K562 (cell line): ENCODE measurements around the gene PDZRN3. TPM values are rescaled to one million over a fixed set of nuclear protein-coding genes. Genes with fewer than 3 reads are reported as not detected.

ENCODE experiments used
- ATAC-seq: fragments of 200-7000 bp; cut with Tn5 transposase; 3 replicates; pipeline ENCODE4 v1.9.1; 2020; ENCODE audit warnings: moderate library complexity
- BruUV-seq: library from RNA; stranded (reverse); fragments of 400-500 nt; replicated peaks from 2 replicates; lab custom pipeline; 2021; lab: Mats Ljungman, UMichigan
- CTCF ChIA-PET: fragments of 300-600 bp; formaldehyde crosslinking; extraction: SDS; loops from one replicate; lab custom pipeline; 2021; ENCODE audit warnings: low intra/inter-chr PET ratio; lab: Yijun Ruan, JAX
- POLR2A ChIA-PET: fragments of 300-600, 350-650 bp; sonication (Branson Sonifier 250); formaldehyde crosslinking; extraction: SDS; loops from one replicate; lab custom pipeline; 2021; ENCODE audit warnings: antibody characterized with exemption, inconsistent platforms; lab: Yijun Ruan, JAX
- DNase-seq, 4 experiments: peaks; one replicate each; pipeline versions ENCODE4 v3.0.0 to v3.0.0-alpha.2; 2011 to 2018; ENCODE audit warnings: low spot score in 3 of 4, mixed read lengths in 3 of 4; ENCODE audit errors: extremely low read depth in 1 of 4
- FAIRE-seq: peaks from 2 replicates; lab custom pipeline; 2011; peaks lifted over from hg19 to GRCh38; lab: Jason Lieb, UNC
- H2AFZ ChIP-seq: 2 replicates; pipeline ENCODE4 v1.6.0; 2011; ENCODE audit warnings: low read depth, low read length, control low read depth, inconsistent platforms
- H3K27ac ChIP-seq: fragments of 200-600 bp; 3 replicates; pipeline ENCODE4 v1.8.0; 2011; ENCODE audit warnings: low read depth, mild to moderate bottlenecking, control low read depth, inconsistent platforms, low read length, moderate library complexity, mixed read lengths; ENCODE audit errors: extremely low read depth
- H3K27me3 ChIP-seq, 2 experiments: fragments of 300-600 bp in 1 of 2; 2 replicates in 1 of 2; 3 replicates in 1 of 2; pipeline versions ENCODE4 v1.6.0 to v1.8.0; 2011; ENCODE audit warnings: inconsistent platforms in 2 of 2, low read length in 2 of 2, mild to moderate bottlenecking in 1 of 2, mixed read lengths in 1 of 2, moderate library complexity in 1 of 2; ENCODE audit not compliant: control insufficient read depth in 2 of 2, insufficient read depth in 2 of 2
- H3K36me3 ChIP-seq: fragments of 300-600 bp; 3 replicates; pipeline ENCODE4 v1.8.0; 2011; ENCODE audit warnings: mild to moderate bottlenecking, low read length, inconsistent platforms; ENCODE audit not compliant: control insufficient read depth, insufficient read depth
- H3K4me1 ChIP-seq, 2 experiments: fragments of 200-600 bp in 1 of 2; replicated peaks in 1 of 2; 2 replicates in 1 of 2; 3 replicates in 1 of 2; pipeline versions ENCODE4 v1.5.1 to v1.8.0; 2011; ENCODE audit warnings: inconsistent platforms in 2 of 2, low read length in 2 of 2, mild to moderate bottlenecking in 1 of 2, mixed read lengths in 1 of 2, moderate library complexity in 1 of 2; ENCODE audit not compliant: control insufficient read depth in 2 of 2, insufficient read depth in 2 of 2
- H3K4me2 ChIP-seq: 2 replicates; pipeline ENCODE4 v1.6.1; 2011; ENCODE audit warnings: low read length, control low read depth, inconsistent platforms, mixed read lengths; ENCODE audit not compliant: insufficient read depth
- H3K4me3 ChIP-seq: fragments of 200-600 bp; sonication (generic), shearing (Covaris generic); 2 replicates; pipeline ENCODE4 v1.5.1; 2016; ENCODE audit warnings: control low read depth, inconsistent platforms
- H3K79me2 ChIP-seq: fragments of 200-600 bp; 3 replicates; pipeline ENCODE4 v1.8.0; 2011; ENCODE audit warnings: low read length, inconsistent platforms; ENCODE audit not compliant: control insufficient read depth, insufficient read depth
- H3K9ac ChIP-seq, 2 experiments: 2 replicates each; pipeline versions ENCODE4 v1.6.0 to v1.6.1; 2011; ENCODE audit warnings: low read depth in 2 of 2, low read length in 2 of 2, control low read depth in 1 of 2, inconsistent platforms in 1 of 2, mild to moderate bottlenecking in 1 of 2, mixed read lengths in 1 of 2; ENCODE audit not compliant: insufficient read depth in 1 of 2
- H3K9me1 ChIP-seq: one replicate; pipeline ENCODE4 v1.6.0; 2011; ENCODE audit warnings: inconsistent platforms, mild to moderate bottlenecking, low read length, moderate library complexity; ENCODE audit not compliant: control insufficient read depth, insufficient read depth
- H3K9me3 ChIP-seq: replicated peaks from 2 replicates; pipeline ENCODE4 v1.5.1; 2011; ENCODE audit warnings: low read depth, low read length, inconsistent platforms; ENCODE audit not compliant: control insufficient read depth, insufficient read depth
- H4K20me1 ChIP-seq: replicated peaks from 2 replicates; pipeline ENCODE4 v1.6.1; 2011; ENCODE audit warnings: low read length, inconsistent platforms, mixed read lengths; ENCODE audit not compliant: control insufficient read depth, insufficient read depth
- NUFIP1 ChIP-seq: fragments of 450-650 bp; IDR thresholded peaks from 2 replicates; pipeline ENCODE4 v1.6.1; 2018; ENCODE audit not compliant: partially characterized antibody
- PHF21A ChIP-seq: fragments of 450-650 bp; IDR thresholded peaks from 2 replicates; pipeline ENCODE4 v1.6.1; 2017; ENCODE audit warnings: low read depth, borderline replicate concordance
- SRSF7 ChIP-seq: fragments of 200-400 bp; formaldehyde crosslinking; optimal IDR thresholded peaks from 2 replicates; pipeline ENCODE3; 2017; ENCODE audit warnings: mild to moderate bottlenecking, low read depth, low read length
- SRSF9 ChIP-seq: fragments of 200-400 bp; formaldehyde crosslinking; IDR thresholded peaks from 2 replicates; pipeline ENCODE4 v1.6.1; 2017; ENCODE audit warnings: low read depth, low read length, borderline replicate concordance
- ZNF146 ChIP-seq: IDR thresholded peaks from one replicate; pipeline ENCODE4 v1.6.1; 2018; ENCODE audit warnings: missing compliant biosample characterization; ENCODE audit not compliant: unreplicated experiment
- ZNF696 ChIP-seq: fragments of 250-450 bp; sonication (Bioruptor Pico); conservative IDR thresholded peaks from 2 replicates; pipeline ENCODE4 v1.4.0; 2020; ENCODE audit warnings: mild to moderate bottlenecking, moderate library complexity
- WGBS: fragments of 100-300 bp; shearing (Covaris generic); methylation state at CpG from one replicate; pipeline ENCODE4 v1.1.6; 2016; ENCODE audit warnings: low coverage, mixed read lengths; ENCODE audit not compliant: insufficient coverage; ENCODE audit errors: missing lambda C conversion rate; 5-methylcytosine and 5-hydroxymethylcytosine counted together
- in situ Hi-C: fragments of 300-500 bp; cut with MboI; formaldehyde crosslinking; loops from 4 replicates; pipeline ENCODE4 v1.15.0; 2018; ENCODE audit warnings: inconsistent platforms, mixed read lengths
- intact Hi-C: fragments of 100-400 bp; cut with micrococcal nuclease; formaldehyde crosslinking; loops from 2 replicates; pipeline ENCODE4 v1.14.2; 2022
- polyA plus RNA-seq, 8 experiments: library from polyadenylated mRNA; depleted of rRNA in 4 of 8; stranded (reverse) in 5 of 8; unstranded in 3 of 8; fragments of >200 nt; fragmentation: Nextera tagmentation in 2 of 8; fragmentation: Illumina TruSeq in 1 of 8; extraction: Ambion mirVana in 2 of 8; extraction: Trizol in 1 of 8; gene quantifications; 2 replicates each; pipeline versions ENCODE4 v1.2.1 to v1.2.3, GENCODE V29; 2011 to 2014; ENCODE audit warnings: inconsistent platforms in 1 of 8, missing spikeins in 1 of 8
- total RNA-seq, 7 experiments: library from RNA; depleted of rRNA in 6 of 7; stranded (reverse); fragments of >200 nt in 6 of 7; fragmentation: Illumina TruSeq in 2 of 7; extraction: Trizol in 2 of 7; gene quantifications; 2 replicates each; pipeline versions ENCODE4 v1.2.1 to v1.2.3, GENCODE V29; 2011 to 2021; ENCODE audit warnings: low replicate concordance in 1 of 7
- TF ChIP-seq, protein P1 (sequence below): fragments of 250-450 bp; sonication (Bioruptor Pico); IDR thresholded peaks from 2 replicates; pipeline ENCODE4 v1.8.0; 2022; ENCODE audit warnings: moderate library complexity, mild to moderate bottlenecking, inconsistent platforms
- TF ChIP-seq, protein P2 (sequence below): fragments of 450-650 bp; IDR thresholded peaks from 2 replicates; pipeline ENCODE4 v1.6.1; 2016; ENCODE audit warnings: mild to moderate bottlenecking

PDZRN3 gene
- total and polyA plus RNA-seq, 9 of the 15 experiments (the other 6 are each of a cell fraction or from before 2014, with no cell fraction given) = 0.16 TPM; not detected in 8

DNA sequence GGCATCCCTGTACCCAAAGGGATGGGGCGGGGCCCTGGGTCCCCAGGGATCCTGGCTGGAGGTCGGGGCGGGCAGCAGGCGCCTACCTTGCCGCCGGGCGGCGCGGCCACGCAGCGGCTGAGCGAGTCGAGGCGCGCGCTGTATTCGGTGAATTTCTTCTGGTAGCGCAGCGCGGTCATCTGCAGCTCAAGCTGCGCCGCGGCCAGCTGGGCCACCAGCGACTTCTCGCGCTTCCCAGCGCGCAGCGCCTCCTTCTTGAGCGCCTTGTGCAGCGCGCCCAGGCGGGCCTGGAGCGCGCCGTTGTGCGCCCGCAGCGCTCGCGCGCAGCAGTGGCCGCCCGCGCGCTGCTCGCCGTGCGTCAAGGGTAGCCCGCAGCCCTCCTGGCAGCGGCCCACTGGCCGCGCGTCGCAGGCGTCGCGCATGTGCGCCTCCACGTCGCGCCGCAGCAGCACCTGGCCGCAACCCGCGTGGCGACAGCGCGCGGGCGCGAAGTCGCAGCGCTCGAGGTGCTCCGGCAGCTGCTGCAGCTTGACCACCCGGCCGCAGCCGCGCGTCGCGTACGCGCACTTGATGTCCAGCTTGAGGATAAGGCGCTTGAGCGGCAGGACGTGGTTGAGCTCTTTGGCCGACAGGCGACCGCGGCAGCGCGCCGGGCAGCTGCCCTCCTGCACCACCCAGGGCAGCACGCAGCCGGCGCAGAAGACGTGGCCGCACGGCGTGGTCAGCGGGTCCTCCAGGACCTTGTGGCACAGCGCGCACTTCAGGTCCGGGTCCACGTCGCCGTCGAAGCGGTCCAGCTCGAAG, 522 bp downstream of the PDZRN3 start:
- DNase-seq (no peak), ATAC-seq (no peak), FAIRE-seq (no peak)
- no peaks in the 10 kb centered on the region for H3K4me1 ChIP-seq
- no TSS peak for BruUV-seq
- ChIA-PET CTCF (no interaction called here), POLR2A (no interaction called here)
- intact Hi-C loops (no loop called here), in situ Hi-C loops (no loop called here)
- H3K4me2 ChIP-seq = no peak overlapping the region
- no peaks in the 10 kb centered on the region for H3K9me1 ChIP-seq
- H4K20me1 ChIP-seq = no peaks in the 10 kb centered on the region
- no peaks in the 10 kb centered on the region for H3K79me2 ChIP-seq
- no peak overlapping the region for H2AFZ ChIP-seq
- TF ChIP-seq ZNF696 (CRISPR knock-in tag) (no peak), ZNF146 (no peak)
- H3K27ac ChIP-seq = no peak overlapping the region
- no peaks in the 10 kb centered on the region for H3K36me3 ChIP-seq
- no peaks in the 10 kb centered on the region for H3K27me3 ChIP-seq
- H3K4me3 ChIP-seq = no peak overlapping the region
- H3K9ac ChIP-seq = no peak overlapping the region
- no peaks in the 10 kb centered on the region for H3K9me3 ChIP-seq
- WGBS = 51% methylated on average over 23 of the region's 112 CpGs

GRCh38 chr3:73623346-73623745, 1.4 kb downstream of the PDZRN3 start:
- Histone ChIP-seq H3K9me3 (no peaks in the 10 kb centered on the region), H3K4me3 (no peak overlapping the region), H3K27me3 (no peaks in the 10 kb centered on the region), H4K20me1 (no peaks in the 10 kb centered on the region), H3K4me1 (no peaks in the 10 kb centered on the region), H3K9ac (no peak overlapping the region), H3K79me2 (no peaks in the 10 kb centered on the region), H2AFZ (no peak overlapping the region), H3K9me1 (no peaks in the 10 kb centered on the region), H3K36me3 (no peaks in the 10 kb centered on the region), H3K27ac (no peak overlapping the region), H3K4me2 (no peak overlapping the region)
- BruUV-seq = no TSS peak
- WGBS = 0% methylated on average over 4 of the region's 4 CpGs
- ChIA-PET CTCF (no interaction called here), POLR2A (no interaction called here)
- ATAC-seq = no peak
- in situ Hi-C loops (no loop called here), intact Hi-C loops (no loop called here)
- FAIRE-seq = no peak
- TF ChIP-seq, protein P1, sequence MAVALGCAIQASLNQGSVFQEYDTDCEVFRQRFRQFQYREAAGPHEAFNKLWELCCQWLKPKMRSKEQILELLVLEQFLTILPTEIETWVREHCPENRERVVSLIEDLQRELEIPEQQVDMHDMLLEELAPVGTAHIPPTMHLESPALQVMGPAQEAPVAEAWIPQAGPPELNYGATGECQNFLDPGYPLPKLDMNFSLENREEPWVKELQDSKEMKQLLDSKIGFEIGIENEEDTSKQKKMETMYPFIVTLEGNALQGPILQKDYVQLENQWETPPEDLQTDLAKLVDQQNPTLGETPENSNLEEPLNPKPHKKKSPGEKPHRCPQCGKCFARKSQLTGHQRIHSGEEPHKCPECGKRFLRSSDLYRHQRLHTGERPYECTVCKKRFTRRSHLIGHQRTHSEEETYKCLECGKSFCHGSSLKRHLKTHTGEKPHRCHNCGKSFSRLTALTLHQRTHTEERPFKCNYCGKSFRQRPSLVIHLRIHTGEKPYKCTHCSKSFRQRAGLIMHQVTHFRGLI (CRISPR knock-in tag) = no peak
- TF ChIP-seq, protein P2, sequence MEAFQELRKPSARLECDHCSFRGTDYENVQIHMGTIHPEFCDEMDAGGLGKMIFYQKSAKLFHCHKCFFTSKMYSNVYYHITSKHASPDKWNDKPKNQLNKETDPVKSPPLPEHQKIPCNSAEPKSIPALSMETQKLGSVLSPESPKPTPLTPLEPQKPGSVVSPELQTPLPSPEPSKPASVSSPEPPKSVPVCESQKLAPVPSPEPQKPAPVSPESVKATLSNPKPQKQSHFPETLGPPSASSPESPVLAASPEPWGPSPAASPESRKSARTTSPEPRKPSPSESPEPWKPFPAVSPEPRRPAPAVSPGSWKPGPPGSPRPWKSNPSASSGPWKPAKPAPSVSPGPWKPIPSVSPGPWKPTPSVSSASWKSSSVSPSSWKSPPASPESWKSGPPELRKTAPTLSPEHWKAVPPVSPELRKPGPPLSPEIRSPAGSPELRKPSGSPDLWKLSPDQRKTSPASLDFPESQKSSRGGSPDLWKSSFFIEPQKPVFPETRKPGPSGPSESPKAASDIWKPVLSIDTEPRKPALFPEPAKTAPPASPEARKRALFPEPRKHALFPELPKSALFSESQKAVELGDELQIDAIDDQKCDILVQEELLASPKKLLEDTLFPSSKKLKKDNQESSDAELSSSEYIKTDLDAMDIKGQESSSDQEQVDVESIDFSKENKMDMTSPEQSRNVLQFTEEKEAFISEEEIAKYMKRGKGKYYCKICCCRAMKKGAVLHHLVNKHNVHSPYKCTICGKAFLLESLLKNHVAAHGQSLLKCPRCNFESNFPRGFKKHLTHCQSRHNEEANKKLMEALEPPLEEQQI = no peak
- TF ChIP-seq PHF21A (no peak), SRSF9 (no peak), NUFIP1 (no peak), SRSF7 (no peak)
- no peak for DNase-seq
